Left lung (tissue), 10 donors: ENCODE results near the gene COL5A1. TPM values are rescaled to one million over a fixed set of nuclear protein-coding genes. Genes with fewer than 3 reads are reported as not detected.

Source experiments
- ATAC-seq: fragments of 200-7000 bp; cut with Tn5 transposase; one replicate; pipeline ENCODE4 v1.9.1; 2020; ENCODE audit warnings: moderate library complexity
- DNase-seq, 4 donors: peaks; one replicate each; pipeline ENCODE4 v3.0.0-alpha.2; 2013 to 2020
- H3K27ac ChIP-seq, 2 donors: fragments of 200-600 bp; sonication (generic) in 1 of 2; one replicate each; pipeline versions ENCODE4 v1.5.0 to v1.8.0; 2020 to 2021
- H3K27me3 ChIP-seq, 2 donors: fragments of 200-600 bp; sonication (generic) in 1 of 2; one replicate each; pipeline versions ENCODE4 v1.5.0 to v1.8.0; 2020 to 2021
- H3K36me3 ChIP-seq, 2 donors: fragments of 200-600 bp; sonication (generic) in 1 of 2; one replicate each; pipeline versions ENCODE4 v1.5.0 to v1.8.0; 2020 to 2021
- H3K4me1 ChIP-seq, 2 donors: fragments of 200-600 bp; one replicate each; pipeline ENCODE4 v1.8.0; 2021
- H3K4me3 ChIP-seq, 2 donors: fragments of 200-600 bp; sonication (generic) in 1 of 2; one replicate each; pipeline versions ENCODE4 v1.5.0 to v1.8.0; 2020 to 2021; ENCODE audit warnings: mild to moderate bottlenecking in 1 of 2
- H3K9me3 ChIP-seq, 2 donors: fragments of 200-600 bp; sonication (generic) in 1 of 2; one replicate each; pipeline versions ENCODE4 v1.5.0 to v1.8.0; 2020 to 2021
- CTCF ChIP-seq, 2 donors: fragments of 200-600 bp; sonication (generic) in 1 of 2; IDR thresholded peaks; one replicate each; pipeline versions ENCODE4 v1.5.0 to v1.8.0; 2021; ENCODE audit warnings: antibody characterized with exemption in 2 of 2
- intact Hi-C, 2 donors: fragments of 100-400 bp; cut with DNase I; formaldehyde crosslinking; loops; one replicate each; pipeline versions ENCODE4 v1.11.2 to v1.14.2; 2022
- polyA plus RNA-seq, 6 donors: library from polyadenylated mRNA; unstranded; fragments of 120-200 nt; gene quantifications; one replicate each; pipeline ENCODE4 v1.2.1, GENCODE V29; 2013; ENCODE audit not compliant: insufficient read length in 6 of 6
- total RNA-seq, 2 donors: library from RNA; stranded (reverse); fragmentation: NEBNext Ultra II Directional; extraction: Animal tissue kit (Norgen Biotek cat#: 25700); gene quantifications; one replicate each; pipeline ENCODE4 v1.2.1, GENCODE V29; 2021
- donor health status: DM: no; HTN: yes; CAD: no.
- donor health status: DM: no; HTN: no; CAD: no.

Gene COL5A1
- total and polyA plus RNA-seq, 8 donors, result 168 to 357 (median 213) TPM

- peaks cover 0 to 29% of the 10 kb centered on the region in 2 donors for H3K27me3 ChIP-seq
- H3K4me1 ChIP-seq, result no peaks in the 10 kb centered on the region
- TF ChIP-seq CTCF (IDR thresholded peaks at IDR 0.05), result no peak
- no peaks in the 10 kb centered on the region for H3K9me3 ChIP-seq
- no peaks in the 10 kb centered on the region for H3K36me3 ChIP-seq
- no peak for ATAC-seq
- intact Hi-C loops, result no loop called here
- no peak overlapping the region for H3K4me3 ChIP-seq
- DNase-seq, result no peak
- H3K27ac ChIP-seq, result no peak overlapping the region
These were observed 79.2 kb downstream of the COL5A1 start for GRCh38 chr9:134720796-134721195.

GRCh38 chr9:134721344-134721743 lies 79.7 kb downstream of the COL5A1 start:
- no peak for TF ChIP-seq CTCF (IDR thresholded peaks at IDR 0.05)
- intact Hi-C loops, result no loop called here
- DNase-seq (no peak), ATAC-seq (no peak)
- Histone ChIP-seq H3K27me3 (peaks cover 0 to 29% of the 10 kb centered on the region in 2 donors), H3K36me3 (no peaks in the 10 kb centered on the region), H3K27ac (no peak overlapping the region), H3K4me3 (no peak overlapping the region), H3K9me3 (no peaks in the 10 kb centered on the region), H3K4me1 (no peaks in the 10 kb centered on the region)

GRCh38 chr9:134722120-134722701 lies 80.6 kb downstream of the COL5A1 start:
- intact Hi-C loops, result no loop called here
- H3K4me3 ChIP-seq, result no peak overlapping the region
- no peak for DNase-seq
- H3K27ac ChIP-seq, result no peak overlapping the region
- no peaks in the 10 kb centered on the region for H3K4me1 ChIP-seq
- no peaks in the 10 kb centered on the region for H3K36me3 ChIP-seq
- no peaks in the 10 kb centered on the region for H3K9me3 ChIP-seq
- TF ChIP-seq CTCF (IDR thresholded peaks at IDR 0.05), result no peak
- no peak for ATAC-seq
- peaks cover 0 to 29% of the 10 kb centered on the region in 2 donors for H3K27me3 ChIP-seq

GRCh38 chr9:134723037-134723436 lies 81.4 kb downstream of the COL5A1 start:
- peaks cover 0 to 29% of the 10 kb centered on the region in 2 donors for H3K27me3 ChIP-seq
- H3K4me1 ChIP-seq, result no peaks in the 10 kb centered on the region
- TF ChIP-seq CTCF (IDR thresholded peaks at IDR 0.05), result no peak
- peaks cover 0 to 7% of the 10 kb centered on the region in 2 donors for H3K36me3 ChIP-seq
- ATAC-seq, result no peak
- no peak overlapping the region for H3K27ac ChIP-seq
- intact Hi-C loops, result no loop called here
- no peak overlapping the region for H3K4me3 ChIP-seq
- DNase-seq, result peak in 1 of 4 donors; percentile 68
- H3K9me3 ChIP-seq, result no peaks in the 10 kb centered on the region

- ATAC-seq (no peak), DNase-seq (peak in 1 of 4 donors; percentile 50)
- Histone ChIP-seq H3K4me3 (no peak overlapping the region), H3K27me3 (peaks cover 0 to 29% of the 10 kb centered on the region in 2 donors), H3K9me3 (no peaks in the 10 kb centered on the region), H3K4me1 (no peaks in the 10 kb centered on the region), H3K36me3 (peaks cover 0 to 8% of the 10 kb centered on the region in 2 donors), H3K27ac (no peak overlapping the region)
- intact Hi-C loops, result no loop called here
- no peak for TF ChIP-seq CTCF (IDR thresholded peaks at IDR 0.05)
These were observed 82.0 kb downstream of the COL5A1 start for GRCh38 chr9:134723491-134724190.
